ENCODE results near the gene ZNF207.
"Not testable (repeated sequence)": the region's sequence is repeated elsewhere in the genome, so short reads cannot be mapped to it uniquely, and the experiment has no call there.

The ZNF207 gene

GRCh38 chr17:32349854-32350665 is at the start of gene ZNF207:
Gene ZNF207 (plus strand): TSS chr17:32350157. CDS start chr17:32350286, 129 bp downstream.
- DNase-seq (ENCODE audit: low read depth in 2 of 3, low spot score in 2 of 3) = peak; percentile 77 to 90 (median 81)

- DNase-seq (ENCODE audit: low read depth in 2 of 3, low spot score in 2 of 3) = no peak
Measured at GRCh38 chr17:32302037-32302436, 47.9 kb upstream of the ZNF207 start.

DNA sequence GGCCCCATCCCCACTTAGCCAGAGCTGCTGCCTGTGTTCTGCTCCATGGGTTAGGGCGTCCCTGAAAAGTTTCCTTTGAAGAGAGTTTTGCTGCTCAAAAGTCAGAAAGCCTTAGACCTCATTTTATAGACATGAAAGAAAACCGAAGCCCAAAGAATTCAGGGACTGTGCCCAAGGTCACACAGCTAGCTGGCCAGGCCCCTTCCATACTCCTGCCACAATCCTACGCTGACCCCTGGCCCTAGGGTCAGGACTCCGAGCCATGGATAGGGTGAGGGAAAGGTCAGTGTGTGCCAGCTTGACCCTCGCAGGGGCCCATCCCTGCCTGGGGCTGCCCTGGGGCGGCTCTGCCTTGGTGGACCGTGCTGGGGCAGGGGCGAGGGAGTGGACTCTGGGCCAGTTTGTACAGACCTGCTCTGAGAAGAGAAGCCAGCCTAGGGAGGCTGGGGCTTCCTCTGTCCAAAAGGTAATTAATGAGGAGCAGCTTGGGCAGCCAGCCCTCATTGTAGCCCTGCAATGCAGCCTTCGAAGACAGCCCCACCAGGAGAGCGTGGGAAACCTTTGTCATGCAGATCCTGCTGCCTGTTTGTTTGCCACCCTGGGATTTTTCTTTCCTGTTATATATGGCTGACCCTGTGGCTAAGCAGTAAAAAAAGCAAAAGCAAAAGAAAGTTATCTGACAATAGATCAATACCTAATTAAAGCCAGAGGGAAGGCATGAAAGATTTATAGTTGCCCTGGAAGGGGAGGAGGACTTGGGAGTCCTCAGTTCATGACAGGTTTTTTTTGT is 46.9 kb upstream of the ZNF207 start:
- DNase-seq (ENCODE audit: low read depth in 2 of 3, low spot score in 2 of 3) = no peak

- no peak for DNase-seq (ENCODE audit: low read depth in 2 of 3, low spot score in 2 of 3)
Measured at GRCh38 chr17:32303781-32304288, 46.1 kb upstream of the ZNF207 start.

GRCh38 chr17:32305049-32305448 is 44.9 kb upstream of the ZNF207 start:
- no peak for DNase-seq (ENCODE audit: low read depth in 2 of 3, low spot score in 2 of 3)

GRCh38 chr17:32307658-32308057 is 42.3 kb upstream of the ZNF207 start:
- DNase-seq (ENCODE audit: low read depth in 2 of 3, low spot score in 2 of 3) = no peak

- DNase-seq (ENCODE audit: low read depth in 2 of 3, low spot score in 2 of 3) = no peak
Measured at GRCh38 chr17:32311028-32311536, 38.9 kb upstream of the ZNF207 start.

GRCh38 chr17:32314636-32315035 is 35.3 kb upstream of the ZNF207 start:
- no peak for DNase-seq (ENCODE audit: low read depth in 2 of 3, low spot score in 2 of 3)

DNA sequence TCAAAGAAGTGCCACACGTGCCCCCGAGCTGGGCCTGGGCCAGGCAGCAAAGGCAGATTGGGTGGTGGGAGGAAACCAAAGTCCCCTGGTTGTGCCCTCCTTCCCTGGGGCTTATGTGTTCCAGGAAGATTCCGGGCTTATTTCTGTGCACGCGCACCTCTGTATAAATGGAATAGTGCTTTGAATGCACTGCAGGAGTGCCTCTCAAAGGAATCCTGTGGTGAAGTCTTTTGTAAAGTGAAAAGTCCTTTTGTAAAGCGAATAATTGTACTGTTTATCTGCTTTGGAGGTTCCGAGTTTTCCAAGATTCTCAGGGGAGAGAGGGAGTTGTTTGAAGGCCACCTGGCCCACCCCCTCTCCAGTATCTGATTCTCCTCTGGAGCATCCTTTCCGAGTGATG is 34.8 kb upstream of the ZNF207 start:
- DNase-seq (ENCODE audit: low read depth in 2 of 3, low spot score in 2 of 3) = no peak

DNA sequence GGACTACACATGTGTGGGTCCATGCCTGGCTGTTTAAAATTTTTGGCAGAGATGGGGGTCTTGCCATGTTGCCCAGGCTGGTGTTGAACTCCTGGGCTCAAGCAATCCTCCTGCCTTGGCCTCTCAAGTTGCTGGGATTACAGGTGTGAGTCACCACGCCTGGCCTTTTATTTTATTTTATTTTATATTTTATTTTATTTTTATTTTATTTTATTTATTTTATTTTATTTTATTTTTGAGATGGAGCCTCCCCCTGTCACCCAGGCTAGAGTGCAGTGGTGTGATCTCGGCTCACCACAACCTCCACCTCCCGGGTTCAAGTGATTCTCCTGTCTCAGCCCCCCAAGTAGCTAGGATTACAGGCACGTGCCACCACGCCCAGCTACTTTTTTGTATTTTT is 33.3 kb upstream of the ZNF207 start:
- not testable (repeated sequence) for DNase-seq (ENCODE audit: low read depth in 2 of 3, low spot score in 2 of 3)

DNA sequence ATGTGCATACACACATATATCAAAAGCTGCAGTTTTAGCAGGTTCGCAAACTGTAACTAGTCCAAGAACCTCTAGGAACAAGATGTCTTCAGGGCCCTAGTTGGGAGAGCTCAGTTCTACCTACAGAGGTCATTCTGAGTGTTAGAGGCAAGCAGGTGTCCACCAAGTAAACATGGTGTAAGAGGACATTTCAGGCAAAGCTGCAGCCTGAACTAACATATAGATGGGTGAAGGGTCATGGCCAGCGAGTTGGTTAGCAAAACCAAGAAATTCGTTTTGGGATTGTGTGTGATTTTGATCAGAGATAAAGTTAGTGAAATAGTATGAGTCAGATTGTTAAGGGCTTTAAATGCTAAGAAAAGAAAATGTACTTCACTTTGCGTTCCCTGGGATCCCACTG is 32.6 kb upstream of the ZNF207 start:
- no peak for DNase-seq (ENCODE audit: low read depth in 2 of 3, low spot score in 2 of 3)

GRCh38 chr17:32318071-32318470 is 31.9 kb upstream of the ZNF207 start:
- no peak for DNase-seq (ENCODE audit: low read depth in 2 of 3, low spot score in 2 of 3)

- DNase-seq (ENCODE audit: low read depth in 2 of 3, low spot score in 2 of 3) = peak; percentile 60 to 78 (median 71)
Measured at GRCh38 chr17:32319548-32319905, 30.4 kb upstream of the ZNF207 start.

DNA sequence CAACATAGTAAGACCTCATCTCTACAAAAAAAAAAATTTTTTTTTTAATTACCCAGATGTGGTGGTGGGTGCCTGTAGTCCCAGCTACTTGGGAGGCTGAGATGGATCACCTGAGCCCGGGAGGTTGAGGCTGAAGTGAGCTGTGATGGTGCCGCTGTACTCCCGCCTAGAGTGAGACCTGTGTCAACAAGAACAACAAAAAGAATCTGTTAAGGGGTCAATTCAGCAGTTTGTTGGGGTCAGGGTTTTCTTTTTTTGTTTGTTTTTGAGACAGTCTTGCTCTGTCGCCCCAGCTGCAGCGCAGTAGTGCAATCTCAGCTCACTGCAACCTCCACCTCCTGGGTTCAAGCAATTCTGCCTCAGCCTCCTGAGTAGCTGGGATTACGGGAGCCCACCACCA is 29.9 kb upstream of the ZNF207 start:
- DNase-seq (ENCODE audit: low read depth in 2 of 3, low spot score in 2 of 3) = not testable (repeated sequence)

- no peak for DNase-seq (ENCODE audit: low read depth in 2 of 3, low spot score in 2 of 3)
Measured at GRCh38 chr17:32320847-32321246, 29.1 kb upstream of the ZNF207 start.

GRCh38 chr17:32323046-32323445 is 26.9 kb upstream of the ZNF207 start:
- no peak for DNase-seq (ENCODE audit: low read depth in 2 of 3, low spot score in 2 of 3)

- no peak for DNase-seq (ENCODE audit: low read depth in 2 of 3, low spot score in 2 of 3)
Measured at GRCh38 chr17:32323811-32324491, 26.0 kb upstream of the ZNF207 start.

DNA sequence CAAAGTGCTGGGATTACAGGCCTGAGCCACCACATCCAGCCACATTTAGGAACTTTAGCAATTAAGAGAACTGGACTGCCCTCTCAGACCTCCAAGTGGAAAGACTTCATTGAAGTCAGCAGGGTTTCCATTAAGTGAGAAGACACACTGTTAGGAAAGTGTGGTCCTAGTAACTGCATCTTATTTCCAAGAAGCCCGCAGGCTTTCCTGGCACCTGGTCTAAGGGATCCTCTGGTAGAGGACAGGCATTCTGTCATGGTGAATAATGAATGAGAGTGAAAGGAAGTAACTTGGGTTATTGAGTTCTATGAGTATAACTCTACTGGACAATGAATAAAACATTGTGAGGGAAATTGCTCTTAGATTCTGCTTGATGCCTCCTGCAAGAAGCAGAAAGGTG is 22.0 kb upstream of the ZNF207 start:
- DNase-seq (ENCODE audit: low read depth in 2 of 3, low spot score in 2 of 3) = no peak

DNA sequence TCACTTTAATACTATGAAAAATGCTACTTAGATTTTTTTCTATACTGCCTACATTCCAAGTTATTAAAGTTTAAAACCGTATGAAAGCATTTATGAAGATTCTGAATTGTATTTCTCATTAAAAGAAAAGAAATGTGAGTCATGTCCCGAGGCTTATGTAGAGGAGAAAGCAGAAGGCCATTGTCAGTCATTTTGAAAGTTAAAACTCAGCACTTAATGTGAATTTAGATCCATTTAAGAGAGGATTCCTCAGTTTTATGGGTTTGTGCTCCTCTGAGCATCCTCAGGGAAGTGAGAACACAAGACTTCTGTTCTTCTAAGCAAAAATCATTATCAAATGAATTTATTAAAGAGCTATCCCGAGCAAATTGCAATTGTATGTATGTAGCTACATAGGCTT is 19.8 kb upstream of the ZNF207 start:
- DNase-seq (ENCODE audit: low read depth in 2 of 3, low spot score in 2 of 3) = no peak

- no peak for DNase-seq (ENCODE audit: low read depth in 2 of 3, low spot score in 2 of 3)
Measured at GRCh38 chr17:32331243-32332040, 18.5 kb upstream of the ZNF207 start.

DNA sequence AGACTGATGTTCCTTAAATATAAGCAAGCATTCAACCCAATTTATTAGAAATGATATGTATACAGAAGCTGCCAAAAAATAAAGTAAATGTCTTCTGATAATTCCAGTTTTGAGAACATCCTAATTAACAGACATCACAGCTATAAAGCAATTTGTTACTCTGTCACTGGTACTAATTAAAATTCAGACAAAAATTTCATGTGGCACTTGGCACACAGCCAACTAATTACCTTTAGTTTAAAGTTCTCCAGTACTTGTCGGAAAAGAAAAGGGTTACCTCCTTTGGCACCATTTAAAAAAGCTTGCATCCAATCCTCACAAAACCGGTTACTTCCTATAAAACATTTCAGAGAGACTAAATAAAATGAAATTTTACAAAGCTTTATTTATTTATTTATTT is 16.8 kb upstream of the ZNF207 start:
- DNase-seq (ENCODE audit: low read depth in 2 of 3, low spot score in 2 of 3) = no peak
